Measurements from ENCODE around the gene BNIP3.

- TF ChIP-seq CTCF (IDR thresholded peaks at IDR 0.05; ENCODE audit: control extremely low read depth in 1 of 3, insufficient read depth in 1 of 3, low read depth in 1 of 3, low read length in 3 of 3) (no peak), CHD2 (IDR thresholded peaks at IDR 0.05; ENCODE audit: low read length) (no peak), EP300 (IDR thresholded peaks at IDR 0.05; ENCODE audit: borderline replicate concordance in 1 of 2, low read depth in 2 of 2, low read length in 2 of 2) (no peak), ZNF274 (IDR thresholded peaks at IDR 0.05; ENCODE audit: borderline replicate concordance, extremely low read depth, low read length) (no peak), BCL11A (IDR thresholded peaks at IDR 0.05; ENCODE audit: low read depth in 2 of 2, low read length in 2 of 2) (no peak), BACH1 (IDR thresholded peaks at IDR 0.05; ENCODE audit: low read length) (no peak)
Observed at GRCh38 chr10:132030898-132031463, 49.3 kb upstream of the BNIP3 start.
